MCF 10A (cell line): ENCODE data around the gene MCAM. TPM values are rescaled to one million over a fixed set of nuclear protein-coding genes. Genes with fewer than 3 reads are reported as not detected.

ENCODE experiments used
- BruUV-seq: library from RNA; stranded (reverse); fragments of 400-500 nt; replicated peaks from 2 replicates; lab custom pipeline; 2021; lab: Mats Ljungman, UMichigan
- CTCF ChIA-PET: fragments of 300-600 bp; sonication (Branson Sonifier 250); formaldehyde crosslinking; extraction: SDS; loops from one replicate; lab custom pipeline; 2021; ENCODE audit warnings: antibody characterized with exemption, inconsistent platforms; lab: Yijun Ruan, JAX
- POLR2A ChIA-PET: fragments of 300-600, 350-650 bp; sonication (Branson Sonifier 250); formaldehyde crosslinking; extraction: SDS; loops from one replicate; lab custom pipeline; 2020; ENCODE audit warnings: antibody characterized with exemption, inconsistent platforms; lab: Yijun Ruan, JAX
- DNase-seq: peaks from one replicate; pipeline ENCODE4 v3.0.0-alpha.2; 2018; ENCODE audit not compliant: unreplicated experiment
- H3K27ac Mint-ChIP-seq: one replicate; pipeline ENCODE4 v1.8.0; 2022; ENCODE audit warnings: mild to moderate bottlenecking, low read depth, mixed read lengths; ENCODE audit not compliant: unreplicated experiment
- H3K27me3 Mint-ChIP-seq: one replicate; pipeline ENCODE4 v1.8.0; 2022; ENCODE audit warnings: mixed read lengths; ENCODE audit not compliant: insufficient read depth, unreplicated experiment
- H3K36me3 Mint-ChIP-seq: one replicate; pipeline ENCODE4 v1.8.0; 2022; ENCODE audit warnings: mild to moderate bottlenecking, moderate library complexity, mixed read lengths; ENCODE audit not compliant: insufficient read depth, unreplicated experiment
- H3K4me1 Mint-ChIP-seq: one replicate; pipeline ENCODE4 v1.8.0; 2022; ENCODE audit warnings: mixed read lengths; ENCODE audit not compliant: insufficient read depth, unreplicated experiment
- H3K4me3 Mint-ChIP-seq: one replicate; pipeline ENCODE4 v1.8.0; 2022; ENCODE audit warnings: mild to moderate bottlenecking, moderate library complexity, mixed read lengths; ENCODE audit not compliant: unreplicated experiment
- H3K9me3 Mint-ChIP-seq: one replicate; pipeline ENCODE4 v1.8.0; 2022; ENCODE audit warnings: mixed read lengths; ENCODE audit not compliant: unreplicated experiment
- intact Hi-C: fragments of 100-400 bp; cut with micrococcal nuclease; formaldehyde crosslinking; loops from 2 replicates; pipeline ENCODE4 v1.14.1; 2022
- total RNA-seq: library from RNA; stranded (reverse); gene quantifications from 2 replicates; pipeline ENCODE4 v1.2.3, GENCODE V29; 2022
- TF ChIP-seq, protein P1 (sequence below): fragments of 200-600 bp; IDR thresholded peaks from one replicate; pipeline ENCODE4 v1.8.0; 2022; ENCODE audit warnings: antibody characterized with exemption, mild to moderate bottlenecking; ENCODE audit not compliant: unreplicated experiment

The MCAM gene
- total RNA-seq, 1 experiment from 2014 or later, result 3.5 TPM

DNA sequence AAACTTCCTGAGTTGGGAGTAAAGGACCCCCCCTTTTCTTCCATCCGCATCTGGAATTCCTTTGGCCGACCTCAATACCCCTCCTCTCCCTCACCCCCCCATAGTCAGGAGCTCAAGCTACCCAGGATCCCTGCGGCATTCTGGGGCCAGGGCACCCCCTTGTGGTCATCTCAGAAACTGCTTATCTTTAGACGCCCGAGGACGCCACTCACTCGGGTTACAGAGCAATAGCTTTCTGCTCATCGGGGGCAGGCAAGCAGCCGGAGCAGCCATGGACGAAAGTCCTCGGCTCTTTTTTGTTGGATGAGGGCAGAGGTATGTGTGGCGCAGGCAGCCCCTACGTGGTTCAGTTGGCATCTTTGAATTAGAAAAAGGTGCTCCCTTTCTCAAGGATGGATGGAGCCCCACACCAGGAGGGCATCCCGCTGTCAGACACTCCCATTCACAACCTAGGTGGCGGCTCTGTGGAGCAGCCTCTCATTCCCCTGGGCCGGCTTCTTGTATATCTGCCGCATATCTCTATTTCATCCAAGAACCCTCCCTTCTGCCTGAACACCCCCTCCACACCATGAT, 21.5 kb upstream of the MCAM start:
- Mint-ChIP-seq H3K27me3 (peaks cover 11% of the 10 kb centered on the region), H3K4me3 (no peak overlapping the region), H3K4me1 (peaks cover 31% of the 10 kb centered on the region), H3K27ac (no peak overlapping the region), H3K36me3 (peaks cover 8% of the 10 kb centered on the region), H3K9me3 (no peaks in the 10 kb centered on the region)
- TF ChIP-seq, protein P1, sequence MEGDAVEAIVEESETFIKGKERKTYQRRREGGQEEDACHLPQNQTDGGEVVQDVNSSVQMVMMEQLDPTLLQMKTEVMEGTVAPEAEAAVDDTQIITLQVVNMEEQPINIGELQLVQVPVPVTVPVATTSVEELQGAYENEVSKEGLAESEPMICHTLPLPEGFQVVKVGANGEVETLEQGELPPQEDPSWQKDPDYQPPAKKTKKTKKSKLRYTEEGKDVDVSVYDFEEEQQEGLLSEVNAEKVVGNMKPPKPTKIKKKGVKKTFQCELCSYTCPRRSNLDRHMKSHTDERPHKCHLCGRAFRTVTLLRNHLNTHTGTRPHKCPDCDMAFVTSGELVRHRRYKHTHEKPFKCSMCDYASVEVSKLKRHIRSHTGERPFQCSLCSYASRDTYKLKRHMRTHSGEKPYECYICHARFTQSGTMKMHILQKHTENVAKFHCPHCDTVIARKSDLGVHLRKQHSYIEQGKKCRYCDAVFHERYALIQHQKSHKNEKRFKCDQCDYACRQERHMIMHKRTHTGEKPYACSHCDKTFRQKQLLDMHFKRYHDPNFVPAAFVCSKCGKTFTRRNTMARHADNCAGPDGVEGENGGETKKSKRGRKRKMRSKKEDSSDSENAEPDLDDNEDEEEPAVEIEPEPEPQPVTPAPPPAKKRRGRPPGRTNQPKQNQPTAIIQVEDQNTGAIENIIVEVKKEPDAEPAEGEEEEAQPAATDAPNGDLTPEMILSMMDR, result peak; percentile 56
- intact Hi-C loops, result no loop called here
- ChIA-PET POLR2A (interaction anchor here (0.6 to 1.6 kb wide), 8 partner anchors 18 to 432 kb away, joined by 3 to 6 read pairs (median 3); partner anchors contain the start of gene USP2), CTCF (interaction anchor here (0.5 to 5.9 kb wide), 32 partner anchors 10 to 868 kb away, joined by 3 to 49 read pairs (median 4); partner anchors contain the start of genes CBL, TRAPPC4 and USP2)
- peak; percentile 74 for DNase-seq
- BruUV-seq, result no TSS peak

DNA sequence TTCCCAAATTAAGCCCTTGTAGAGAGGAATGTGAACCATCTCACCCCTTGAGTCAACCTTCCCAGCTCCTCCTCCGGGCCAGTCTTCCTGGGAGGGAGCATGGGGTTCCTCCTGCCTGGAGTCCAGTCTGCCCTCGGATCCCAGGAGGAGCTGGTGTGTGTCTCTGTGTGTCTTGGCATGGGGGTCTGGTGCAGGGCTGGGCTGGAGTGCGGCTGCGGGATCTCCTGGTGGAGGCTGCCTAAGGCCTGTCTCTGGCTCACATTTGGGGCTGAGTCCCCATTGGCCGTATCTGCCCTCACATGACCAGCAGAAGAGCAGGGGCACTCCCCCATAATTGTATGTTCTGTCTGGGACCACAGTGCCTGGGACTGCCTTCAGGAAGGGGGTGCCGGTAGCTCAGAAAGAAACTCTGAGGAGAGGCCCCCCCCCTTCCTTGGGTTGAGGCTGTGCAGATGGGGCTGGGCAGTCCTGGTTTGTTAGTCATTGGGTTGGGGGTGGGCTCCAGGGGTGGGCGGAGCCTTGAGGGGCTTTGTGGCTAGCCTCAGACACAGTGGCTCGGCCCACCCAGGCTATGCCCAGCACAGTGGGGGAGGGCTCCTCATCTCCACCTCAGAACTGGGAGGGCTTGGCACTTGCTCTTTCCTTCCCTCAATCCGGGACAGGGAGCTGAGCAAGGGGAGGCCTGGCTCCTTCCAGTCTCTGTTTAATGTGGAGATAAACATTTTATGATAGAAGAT, 20.8 kb upstream of the MCAM start:
- BruUV-seq, result no TSS peak
- H3K4me1 Mint-ChIP-seq, result peaks cover 31% of the 10 kb centered on the region
- H3K27ac Mint-ChIP-seq, result no peak overlapping the region
- H3K27me3 Mint-ChIP-seq, result peaks cover 11% of the 10 kb centered on the region
- H3K4me3 Mint-ChIP-seq, result no peak overlapping the region
- CTCF ChIA-PET, result interaction anchor here (0.5 to 5.9 kb wide), 39 partner anchors 9 to 1430 kb away, joined by 3 to 49 read pairs (median 4); partner anchors contain the start of genes CBL, HMBS, MFRP and TRAPPC4
- peaks cover 8% of the 10 kb centered on the region for H3K36me3 Mint-ChIP-seq
- DNase-seq, result no peak
- intact Hi-C loops, result no loop called here
- POLR2A ChIA-PET, result interaction anchor here (0.6 to 1.6 kb wide), 10 partner anchors 12 to 433 kb away, joined by 3 to 6 read pairs (median 3); partner anchors contain the start of gene USP2
- TF ChIP-seq, protein P1, result no peak
- no peaks in the 10 kb centered on the region for H3K9me3 Mint-ChIP-seq

DNA sequence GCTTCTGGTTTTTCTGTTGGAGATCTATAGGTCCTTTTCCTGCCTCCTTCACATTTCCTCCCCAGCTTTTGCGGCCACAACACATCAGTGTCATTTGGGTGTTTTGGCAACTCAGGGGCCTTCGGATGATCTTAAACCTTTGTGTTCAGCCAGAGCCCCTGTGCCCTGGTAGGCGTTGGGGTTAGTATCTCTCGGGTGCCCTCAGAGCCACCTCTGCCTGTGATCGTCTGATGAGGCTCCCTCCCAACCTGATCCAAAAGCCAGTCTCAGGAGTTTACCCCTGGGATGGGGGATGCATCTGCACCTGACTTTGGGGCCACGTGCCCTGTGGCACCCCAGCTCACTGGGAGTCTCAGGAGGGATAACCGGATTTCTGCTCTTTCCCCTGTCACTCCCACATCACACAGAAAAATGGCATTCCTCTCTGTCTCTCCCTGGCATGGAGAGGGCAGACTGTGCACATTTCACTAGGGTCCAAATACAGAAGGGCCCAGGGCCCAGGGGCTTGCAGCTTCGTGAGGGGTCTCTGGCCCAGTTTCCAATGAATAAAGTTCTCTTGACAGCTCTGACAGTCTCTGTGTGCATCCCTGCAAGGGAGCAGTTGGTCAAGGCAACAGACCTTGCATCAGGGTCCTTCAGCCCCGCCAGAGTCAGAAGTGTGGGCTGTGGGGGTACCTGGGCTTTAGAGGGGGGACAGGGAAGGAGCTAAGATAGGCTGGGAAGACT, 20.0 kb upstream of the MCAM start:
- Mint-ChIP-seq H3K9me3 (no peaks in the 10 kb centered on the region), H3K27me3 (peaks cover 11% of the 10 kb centered on the region), H3K36me3 (peaks cover 8% of the 10 kb centered on the region), H3K27ac (no peak overlapping the region), H3K4me3 (peak overlapping the region; percentile 42), H3K4me1 (peaks cover 31% of the 10 kb centered on the region)
- intact Hi-C loops, result no loop called here
- no peak for DNase-seq
- ChIA-PET POLR2A (interaction anchor here (0.6 to 1.6 kb wide), 5 partner anchors 11 to 243 kb away, joined by 3 to 6 read pairs (median 3); no protein-coding TSS in a partner anchor), CTCF (interaction anchor here (0.6 to 5.9 kb wide), 18 partner anchors 9 to 772 kb away, joined by 3 to 49 read pairs (median 5); partner anchors contain the start of genes CBL, HMBS and MFRP)
- BruUV-seq, result no TSS peak
- TF ChIP-seq, protein P1, result no peak
